Activated CD8-positive, alpha-beta memory T cell treated with anti-CD3 and anti-CD28 coated beads for 24 hours (primary cell): Measurements from ENCODE around the gene NKD1.

ENCODE experiments used
- DNase-seq: peaks from one replicate; pipeline ENCODE4 v3.0.0-alpha.2; 2020

Gene NKD1

GRCh38 chr16:50697881-50698767 is 149.9 kb downstream of the NKD1 start:
- DNase-seq, result peak; percentile 85
